Endothelial cell of hepatic sinusoid (primary cell): ENCODE data around the gene PCLO.
"Not testable (repeated sequence)": the region's sequence is repeated elsewhere in the genome, so short reads cannot be mapped to it uniquely, and the experiment has no call there.

Source experiments
- in situ Hi-C: cut with HindIII; loops from 2 replicates; pipeline ENCODE4 v1.10.0; 2017; ENCODE audit warnings: low sequenced_read_pairs

The PCLO gene

DNA sequence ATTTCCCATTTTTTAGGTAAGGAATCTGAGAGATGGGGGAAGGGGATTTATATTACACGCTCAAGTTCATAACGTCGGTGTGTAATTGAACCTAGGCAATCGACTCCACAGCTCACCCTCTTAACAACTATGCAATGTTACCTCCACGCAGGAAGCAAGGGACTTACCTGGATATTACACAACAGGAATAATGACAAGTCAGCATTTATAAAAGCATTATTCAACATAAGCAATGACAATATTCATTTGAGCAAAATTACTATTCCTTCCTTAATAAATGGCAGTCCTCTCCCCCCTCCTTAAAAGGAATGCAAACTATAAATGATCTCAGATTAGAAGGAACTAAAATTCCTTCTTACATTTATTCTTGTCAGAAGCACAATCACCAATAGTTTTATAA, 104.0 kb downstream of the PCLO start:
- in situ Hi-C loops: no loop called here

DNA sequence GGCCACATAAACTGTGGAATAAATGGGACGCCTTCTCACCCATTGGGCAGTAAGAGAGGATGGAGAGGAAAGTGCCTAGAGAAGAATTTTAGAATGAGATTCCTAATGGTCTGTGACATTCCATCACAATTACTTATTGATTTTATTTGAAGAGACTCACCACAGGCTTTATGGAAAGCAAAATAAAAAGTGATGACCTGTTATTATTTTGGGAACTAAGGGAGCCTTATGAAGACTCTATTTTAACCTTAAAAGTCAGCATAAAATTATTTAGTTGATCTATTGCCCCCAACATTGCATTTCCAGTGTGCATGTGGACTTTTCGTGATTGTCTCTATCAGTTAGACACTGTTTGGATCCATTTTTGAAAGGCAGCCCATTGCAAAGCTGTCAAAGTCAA, 107.5 kb downstream of the PCLO start:
- in situ Hi-C loops: no loop called here

DNA sequence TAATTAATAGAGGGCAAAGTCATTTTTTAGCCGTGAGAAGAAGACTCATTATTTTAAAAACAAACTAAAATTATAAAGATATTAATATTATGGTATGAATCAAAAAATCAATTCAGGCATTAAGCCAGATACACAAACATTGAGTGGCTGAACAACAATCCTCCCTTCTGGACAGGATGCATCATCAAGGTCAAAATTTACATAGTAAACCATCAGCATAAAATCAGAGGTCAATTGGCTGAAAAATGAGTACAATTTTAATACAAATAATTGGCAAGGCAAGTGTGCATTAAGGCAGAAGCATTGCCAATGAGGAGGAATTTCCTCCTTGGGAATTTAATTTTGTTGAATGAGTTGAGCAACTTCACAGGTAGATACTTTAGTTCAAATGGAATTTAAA, 108.2 kb downstream of the PCLO start:
- in situ Hi-C loops: no loop called here

DNA sequence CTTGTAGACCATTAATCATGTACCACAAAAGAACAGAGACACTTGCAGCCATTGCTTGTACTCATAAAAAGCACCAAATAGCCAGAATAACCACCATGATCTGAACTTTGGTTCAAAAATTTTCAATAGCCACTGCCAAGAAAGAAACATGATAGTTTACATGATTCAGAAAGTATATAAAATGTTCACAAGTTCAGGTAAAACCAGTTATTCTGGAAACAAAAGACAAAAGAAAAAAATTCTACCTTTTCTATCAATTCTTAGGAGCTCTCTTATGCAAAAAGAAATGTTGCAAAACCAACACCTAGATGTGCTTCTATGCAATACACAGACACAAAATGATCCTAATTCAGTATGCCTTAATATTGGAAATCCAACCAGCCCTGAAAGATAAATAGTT, 108.7 kb downstream of the PCLO start:
- in situ Hi-C loops: no loop called here

DNA sequence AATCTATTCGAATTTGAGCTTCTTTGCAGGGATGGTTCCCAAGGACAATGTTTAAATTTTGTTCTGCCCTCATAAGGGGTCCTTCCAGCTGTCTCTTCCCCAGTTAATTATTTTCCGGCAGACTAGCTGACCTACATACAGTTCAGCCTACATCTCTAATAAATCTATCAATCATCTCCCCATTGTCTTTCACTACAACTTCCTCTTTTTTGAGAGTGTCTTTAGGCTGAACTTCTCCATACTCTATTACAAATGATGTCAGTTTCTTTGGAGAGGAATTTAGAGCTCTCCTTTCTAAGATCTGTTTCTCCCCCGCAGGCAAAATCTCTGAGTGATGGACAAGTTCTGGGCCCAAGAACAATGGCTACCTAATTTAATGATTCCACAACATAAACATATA, 122.2 kb downstream of the PCLO start:
- in situ Hi-C loops: no loop called here

DNA sequence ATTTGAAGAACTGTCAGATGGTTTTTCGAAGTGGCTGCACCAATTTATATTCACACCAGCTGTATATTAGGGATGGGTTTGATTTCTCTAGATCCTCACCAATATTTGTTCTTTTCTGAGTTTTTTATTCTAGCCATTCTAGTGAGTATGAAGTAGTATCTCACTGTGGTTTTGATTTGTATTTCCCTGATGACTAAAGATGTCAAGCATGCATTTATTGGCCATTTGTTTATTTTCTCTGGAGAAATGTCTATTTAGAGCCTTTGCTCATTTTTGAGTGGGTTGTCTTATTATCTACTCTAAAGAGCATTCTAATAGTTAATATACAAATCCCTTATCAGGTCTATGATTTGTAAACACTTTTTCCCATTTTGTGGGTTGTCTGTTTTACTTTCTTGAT, 123.9 kb downstream of the PCLO start:
- in situ Hi-C loops: no loop called here

DNA sequence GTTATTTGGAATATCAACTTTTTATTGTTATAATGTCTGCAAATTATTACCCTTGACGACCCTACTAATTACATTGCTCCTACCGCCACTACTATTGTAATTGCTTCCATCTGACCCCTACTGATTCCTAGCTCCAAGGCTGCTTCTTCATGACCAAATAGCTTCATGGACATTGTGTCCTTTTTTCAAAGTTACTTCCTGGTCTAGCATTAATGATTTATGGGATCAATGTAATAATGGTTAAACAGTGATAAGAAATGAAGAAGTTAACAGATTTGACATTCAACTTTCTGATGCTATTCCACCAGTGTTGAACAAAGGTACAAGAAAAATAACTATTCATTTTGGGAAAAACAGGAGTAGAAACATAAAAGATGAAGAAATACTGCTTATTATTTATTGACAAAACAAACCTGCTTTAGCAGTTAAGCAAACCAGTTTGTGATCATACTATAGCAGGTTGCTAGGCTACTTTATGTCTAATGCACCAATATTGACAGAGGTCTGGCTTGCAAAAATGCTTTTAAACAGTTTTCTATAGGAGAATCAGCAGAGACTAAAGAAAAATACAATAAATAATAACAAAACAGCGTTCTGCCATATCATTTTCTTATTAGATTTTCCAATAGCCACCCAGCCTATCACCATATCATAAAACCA, 125.8 kb downstream of the PCLO start:
- in situ Hi-C loops: no loop called here

DNA sequence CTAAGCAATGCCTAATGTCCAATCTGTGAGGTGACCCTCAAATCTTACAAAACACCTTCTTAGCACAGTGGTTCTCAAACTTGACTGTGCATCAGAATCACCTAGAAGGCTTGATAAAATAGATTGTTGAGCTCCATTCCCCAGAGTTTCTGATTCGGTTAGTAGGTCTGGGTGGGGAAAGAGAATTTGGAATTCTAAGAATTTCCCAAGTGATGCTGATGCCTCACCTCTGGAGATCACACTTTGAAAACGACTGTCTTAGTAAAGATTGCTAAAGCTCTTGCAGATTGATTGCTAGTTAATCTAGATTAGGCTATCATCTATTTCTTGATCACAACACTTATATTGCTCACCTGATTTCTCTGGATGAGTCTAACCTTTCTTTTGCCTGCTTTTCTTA, 126.6 kb downstream of the PCLO start:
- in situ Hi-C loops: no loop called here

DNA sequence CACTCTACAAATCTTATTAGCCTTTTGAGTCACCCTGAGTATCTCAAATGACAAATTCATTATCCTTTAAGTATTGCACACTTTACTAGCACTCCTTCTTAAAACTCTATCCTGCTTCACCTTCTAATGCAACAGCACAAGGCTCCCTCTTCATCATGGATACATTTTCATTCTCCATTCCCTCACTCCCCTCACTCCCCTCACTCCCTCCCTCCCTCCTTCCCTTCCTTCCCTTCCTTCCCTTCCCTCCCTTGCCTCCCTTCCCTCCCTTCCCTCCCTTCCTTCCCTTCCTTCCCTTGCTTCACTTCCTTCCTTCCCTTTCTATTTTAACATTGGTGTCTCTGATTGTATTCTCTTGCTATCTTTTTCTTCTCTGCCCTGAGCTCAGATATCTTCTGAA, 130.5 kb downstream of the PCLO start:
- in situ Hi-C loops: no loop called here

DNA sequence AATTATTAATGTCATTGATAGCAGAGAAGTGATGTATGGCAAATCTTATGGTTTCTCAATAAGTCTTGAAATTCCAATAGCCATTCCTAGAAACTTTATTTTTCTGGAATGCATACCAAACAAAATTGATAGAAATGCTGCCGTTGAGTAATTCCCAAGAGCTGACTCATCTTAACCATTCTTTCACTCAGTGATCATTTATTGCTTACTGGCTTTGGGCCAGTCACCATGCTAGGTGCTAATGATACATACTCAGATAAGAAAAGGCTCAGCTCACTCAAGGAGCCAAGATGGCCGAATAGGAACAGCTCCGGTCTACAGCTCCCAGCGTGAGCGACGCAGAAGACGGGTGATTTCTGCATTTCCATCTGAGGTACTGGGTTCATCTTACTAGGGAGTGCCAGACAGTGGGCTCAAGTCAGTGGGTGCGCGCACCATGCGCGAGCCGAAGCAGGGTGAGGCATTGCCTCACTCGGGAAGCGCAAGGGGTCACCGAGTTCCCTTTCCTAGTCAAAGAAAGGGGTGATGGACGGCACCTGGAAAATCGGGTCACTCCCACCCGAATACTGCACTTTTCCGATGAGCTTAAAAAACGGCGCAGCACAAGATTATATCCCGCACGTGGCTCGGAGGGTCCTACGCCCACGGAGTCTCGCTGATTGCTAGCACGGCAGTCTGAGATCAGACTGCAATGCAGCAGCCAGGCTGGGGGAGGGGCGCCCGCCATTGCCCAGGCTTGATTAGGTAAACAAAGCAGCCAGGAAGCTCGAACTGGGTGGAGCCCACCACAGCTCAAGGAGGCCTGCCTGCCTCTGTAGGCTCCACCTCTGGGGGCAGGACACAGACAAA, 138.6 kb downstream of the PCLO start:
- in situ Hi-C loops: not testable (repeated sequence)

DNA sequence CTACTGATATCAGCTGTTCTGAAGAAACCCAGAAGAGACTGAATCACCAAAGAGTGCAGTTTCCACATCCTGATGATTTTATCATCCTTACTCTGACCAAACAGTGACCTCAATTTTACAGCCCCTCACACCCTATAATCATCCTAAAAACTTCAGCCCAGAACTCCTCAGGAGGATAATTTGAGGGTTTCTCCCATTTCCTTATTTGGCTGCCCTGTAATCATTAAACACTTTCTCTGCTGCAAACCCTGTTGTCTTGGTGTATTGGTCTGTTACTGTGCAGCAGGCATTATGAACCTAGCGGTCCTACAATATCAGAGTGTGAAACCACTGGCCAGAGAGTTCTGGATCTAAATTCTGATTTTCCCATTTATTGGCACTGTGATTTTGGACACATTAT, 141.7 kb downstream of the PCLO start:
- in situ Hi-C loops: no loop called here

DNA sequence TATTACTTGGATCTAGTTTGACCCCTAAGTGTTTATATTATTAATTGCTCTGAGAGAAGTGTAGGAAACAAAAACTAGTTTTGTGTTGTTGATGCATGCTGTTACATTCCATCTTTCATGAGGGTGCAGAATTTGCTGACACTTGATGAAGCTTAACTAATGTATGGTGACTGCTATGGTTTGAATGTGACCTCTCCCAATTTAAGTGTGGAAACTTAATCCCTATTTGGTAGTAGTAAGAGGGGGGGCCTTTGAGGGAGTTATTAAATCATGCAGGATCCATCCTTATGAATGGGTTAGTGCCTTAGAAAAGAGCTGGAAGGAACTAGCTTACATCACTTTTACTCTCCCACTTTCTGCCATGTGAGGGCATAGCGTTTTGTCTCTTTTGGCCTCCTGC, 142.5 kb downstream of the PCLO start:
- in situ Hi-C loops: no loop called here

DNA sequence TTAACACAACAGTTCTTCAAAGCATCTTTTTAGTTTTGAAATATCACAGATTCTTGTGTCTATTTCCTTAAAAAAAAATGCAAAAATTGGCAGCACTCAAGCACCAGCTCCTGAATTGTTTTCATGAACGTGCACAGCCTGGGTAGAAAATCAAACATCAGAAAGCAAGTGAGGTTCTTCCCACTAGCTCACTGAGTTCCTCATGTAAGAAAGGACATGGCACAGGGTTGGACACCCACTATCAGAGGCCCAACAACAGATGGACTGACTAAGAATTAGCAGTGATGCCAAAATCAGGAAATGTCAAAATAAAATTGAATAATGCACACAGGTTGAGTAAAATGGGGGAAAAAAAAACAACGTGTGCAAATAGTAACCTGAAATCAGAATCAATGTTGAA, 146.8 kb downstream of the PCLO start:
- in situ Hi-C loops: no loop called here

DNA sequence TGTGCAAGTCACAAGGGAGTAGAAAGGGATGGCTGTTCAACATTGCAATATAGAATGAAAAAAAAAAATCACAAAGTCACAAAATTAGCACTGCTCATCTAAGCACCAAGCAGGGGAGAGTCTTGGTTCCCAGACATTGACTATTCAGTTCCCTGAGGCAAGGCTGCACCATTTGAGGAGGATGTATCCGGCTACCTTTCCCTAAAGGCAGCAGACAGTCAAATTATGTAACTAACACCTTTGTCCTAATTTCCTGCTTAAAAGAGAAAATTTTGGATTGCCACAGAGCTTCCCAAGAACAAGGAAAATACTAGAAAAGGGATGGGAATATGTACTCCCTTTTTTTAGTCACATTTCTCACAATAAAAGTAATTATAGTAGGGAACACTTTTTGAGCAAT, 148.1 kb downstream of the PCLO start:
- in situ Hi-C loops: no loop called here

DNA sequence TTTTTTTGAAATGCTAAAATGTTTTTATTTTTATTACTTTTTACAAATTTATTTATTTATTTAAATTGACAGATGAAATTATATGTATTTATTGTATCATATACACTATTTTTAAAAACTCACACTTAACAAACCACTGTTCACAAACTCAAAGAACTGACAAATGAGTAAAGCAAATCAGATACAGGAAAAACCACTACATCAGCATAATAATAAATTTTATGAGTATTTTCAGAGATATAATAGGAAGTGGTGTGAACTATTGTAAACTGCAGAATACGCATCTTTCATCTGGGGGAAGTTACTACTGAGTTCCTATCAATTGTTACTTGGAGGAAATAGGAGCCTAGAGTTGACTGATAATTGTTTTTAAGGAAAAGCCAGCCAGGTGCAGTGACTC, 150.7 kb downstream of the PCLO start:
- in situ Hi-C loops: no loop called here

DNA sequence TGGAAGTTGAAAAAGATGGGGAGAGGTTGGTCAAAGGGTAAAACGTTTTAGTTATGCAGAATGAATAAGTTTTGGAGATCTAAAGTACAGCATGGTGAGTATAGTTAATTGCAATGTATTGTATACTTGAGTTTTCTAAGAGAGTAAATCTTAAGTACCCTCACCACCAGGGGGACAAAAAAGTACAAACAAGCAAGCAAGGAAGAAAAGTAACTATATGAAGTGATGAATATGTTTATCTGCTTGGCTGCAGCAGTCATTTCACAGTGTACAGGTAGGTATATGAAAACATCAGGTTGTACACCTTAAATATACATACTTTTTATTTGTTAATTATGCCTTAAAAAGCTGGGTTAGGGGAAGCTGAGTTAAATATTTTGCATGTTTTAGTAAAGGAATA, 157.3 kb downstream of the PCLO start:
- in situ Hi-C loops: no loop called here

DNA sequence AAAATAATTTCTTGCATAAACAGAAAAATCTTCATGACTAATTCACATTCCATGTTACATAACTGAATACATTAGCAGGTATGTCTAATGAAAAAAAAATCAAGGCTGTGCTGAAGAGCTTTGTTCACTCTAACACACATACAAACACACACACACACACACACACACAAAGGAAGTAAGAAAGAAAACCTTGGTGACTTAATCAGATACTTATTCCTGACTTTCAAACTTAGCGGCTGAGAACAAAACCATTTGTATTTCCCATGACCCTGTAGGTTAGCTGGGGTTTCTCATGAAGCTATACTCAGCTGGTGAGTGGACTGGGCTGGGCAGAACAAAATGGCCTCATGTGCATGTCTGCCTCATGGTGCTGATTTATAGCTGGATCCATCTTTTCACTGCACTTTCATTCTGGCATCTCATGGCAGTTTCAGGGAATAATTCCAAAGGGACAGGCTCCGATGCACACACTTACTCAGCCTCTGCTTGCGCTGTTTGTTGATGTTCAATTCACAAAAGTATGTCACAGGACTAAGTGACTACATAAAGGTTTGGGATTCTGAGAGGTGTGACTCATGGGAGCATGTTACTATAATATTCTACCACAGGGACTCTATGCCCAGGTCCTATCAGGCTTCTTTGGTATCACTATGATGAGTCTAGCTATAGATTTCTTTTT, 161.2 kb downstream of the PCLO start:
- in situ Hi-C loops: no loop called here

DNA sequence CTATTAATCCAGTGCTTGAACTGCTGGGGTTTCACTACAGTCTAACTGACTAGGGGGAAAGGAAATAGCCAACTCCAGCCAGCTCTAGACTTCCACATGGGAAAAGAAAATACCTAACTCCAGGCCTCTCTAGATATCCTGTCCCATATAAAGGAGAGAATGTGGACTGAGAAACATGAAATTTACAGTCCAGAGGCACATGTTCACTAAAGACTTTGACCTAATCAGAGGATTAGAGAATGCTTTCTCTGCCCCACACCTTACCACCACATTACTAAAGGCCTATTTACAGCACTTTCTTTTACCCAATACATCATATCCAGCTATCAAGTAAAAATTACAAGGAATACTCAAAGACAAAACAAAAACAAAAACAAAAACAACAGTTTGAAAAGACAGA, 164.2 kb downstream of the PCLO start:
- in situ Hi-C loops: no loop called here

DNA sequence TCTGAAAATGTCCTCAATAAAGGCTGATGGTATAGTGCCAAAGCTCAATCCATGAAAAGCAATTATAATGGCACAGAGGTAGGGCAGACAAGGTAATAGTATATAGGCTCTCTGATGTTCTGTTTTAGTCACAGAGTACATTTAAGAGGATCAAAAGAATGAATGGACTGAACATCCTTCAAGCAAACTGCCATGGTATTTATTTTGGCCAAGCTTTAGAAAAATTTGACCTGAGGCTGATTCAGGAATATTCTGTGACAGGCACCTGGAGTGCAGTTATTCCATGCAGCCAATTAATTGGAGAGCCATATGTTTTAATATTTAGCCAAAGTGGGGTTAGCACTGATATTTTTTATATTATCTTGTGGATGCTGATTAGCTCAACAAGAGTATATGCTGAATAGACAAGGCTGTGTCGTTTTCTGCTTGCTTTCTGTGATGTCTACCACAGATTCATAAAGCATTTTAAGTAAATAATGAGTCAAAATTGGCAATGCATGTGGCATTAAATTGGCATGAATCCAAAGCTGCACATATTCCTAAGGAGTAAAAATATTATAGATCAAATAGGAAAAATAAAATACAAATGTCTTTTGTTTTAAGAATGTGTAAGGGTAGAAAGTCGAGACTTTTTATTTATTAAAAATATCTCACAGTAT, 177.4 kb downstream of the PCLO start:
- in situ Hi-C loops: no loop called here

DNA sequence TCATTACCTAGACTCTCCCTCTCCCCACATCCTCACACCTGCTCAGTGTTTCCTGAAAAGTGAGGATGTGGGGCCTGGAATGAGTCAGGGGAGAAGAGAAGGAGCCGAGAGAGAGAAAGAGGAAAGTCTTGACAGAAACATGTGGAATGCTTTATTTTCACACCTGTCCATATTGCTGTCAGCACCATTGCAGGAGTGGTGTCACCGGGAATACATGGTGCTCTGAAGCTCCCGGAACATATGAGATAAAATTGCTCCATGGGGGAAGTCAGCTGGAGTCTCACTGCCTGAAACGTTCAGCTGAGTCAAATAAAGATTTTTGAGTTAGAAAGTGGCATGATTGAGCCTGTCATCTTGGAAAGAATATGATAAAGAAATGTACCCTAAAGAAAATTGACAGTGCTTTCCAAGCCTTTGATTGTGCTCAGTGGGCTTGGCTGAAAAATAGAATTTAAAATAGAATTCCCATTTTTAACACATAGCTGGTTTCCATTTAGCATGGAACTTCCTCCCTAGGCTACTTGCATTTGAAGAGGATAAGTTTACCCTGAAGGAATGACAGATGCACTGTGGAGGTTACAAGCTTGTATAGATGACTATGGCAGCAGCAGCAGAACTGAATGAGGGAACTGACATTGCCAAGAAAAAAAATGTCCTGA, 182.4 kb downstream of the PCLO start:
- in situ Hi-C loops: no loop called here
